NAMALWA (cell line): ENCODE data around the gene TRIL.

Source experiments
- DNase-seq: peaks from one replicate; pipeline ENCODE4 v3.0.0-alpha.2; 2015; ENCODE audit warnings: low spot score

Gene TRIL, protein sequence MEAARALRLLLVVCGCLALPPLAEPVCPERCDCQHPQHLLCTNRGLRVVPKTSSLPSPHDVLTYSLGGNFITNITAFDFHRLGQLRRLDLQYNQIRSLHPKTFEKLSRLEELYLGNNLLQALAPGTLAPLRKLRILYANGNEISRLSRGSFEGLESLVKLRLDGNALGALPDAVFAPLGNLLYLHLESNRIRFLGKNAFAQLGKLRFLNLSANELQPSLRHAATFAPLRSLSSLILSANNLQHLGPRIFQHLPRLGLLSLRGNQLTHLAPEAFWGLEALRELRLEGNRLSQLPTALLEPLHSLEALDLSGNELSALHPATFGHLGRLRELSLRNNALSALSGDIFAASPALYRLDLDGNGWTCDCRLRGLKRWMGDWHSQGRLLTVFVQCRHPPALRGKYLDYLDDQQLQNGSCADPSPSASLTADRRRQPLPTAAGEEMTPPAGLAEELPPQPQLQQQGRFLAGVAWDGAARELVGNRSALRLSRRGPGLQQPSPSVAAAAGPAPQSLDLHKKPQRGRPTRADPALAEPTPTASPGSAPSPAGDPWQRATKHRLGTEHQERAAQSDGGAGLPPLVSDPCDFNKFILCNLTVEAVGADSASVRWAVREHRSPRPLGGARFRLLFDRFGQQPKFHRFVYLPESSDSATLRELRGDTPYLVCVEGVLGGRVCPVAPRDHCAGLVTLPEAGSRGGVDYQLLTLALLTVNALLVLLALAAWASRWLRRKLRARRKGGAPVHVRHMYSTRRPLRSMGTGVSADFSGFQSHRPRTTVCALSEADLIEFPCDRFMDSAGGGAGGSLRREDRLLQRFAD

DNA sequence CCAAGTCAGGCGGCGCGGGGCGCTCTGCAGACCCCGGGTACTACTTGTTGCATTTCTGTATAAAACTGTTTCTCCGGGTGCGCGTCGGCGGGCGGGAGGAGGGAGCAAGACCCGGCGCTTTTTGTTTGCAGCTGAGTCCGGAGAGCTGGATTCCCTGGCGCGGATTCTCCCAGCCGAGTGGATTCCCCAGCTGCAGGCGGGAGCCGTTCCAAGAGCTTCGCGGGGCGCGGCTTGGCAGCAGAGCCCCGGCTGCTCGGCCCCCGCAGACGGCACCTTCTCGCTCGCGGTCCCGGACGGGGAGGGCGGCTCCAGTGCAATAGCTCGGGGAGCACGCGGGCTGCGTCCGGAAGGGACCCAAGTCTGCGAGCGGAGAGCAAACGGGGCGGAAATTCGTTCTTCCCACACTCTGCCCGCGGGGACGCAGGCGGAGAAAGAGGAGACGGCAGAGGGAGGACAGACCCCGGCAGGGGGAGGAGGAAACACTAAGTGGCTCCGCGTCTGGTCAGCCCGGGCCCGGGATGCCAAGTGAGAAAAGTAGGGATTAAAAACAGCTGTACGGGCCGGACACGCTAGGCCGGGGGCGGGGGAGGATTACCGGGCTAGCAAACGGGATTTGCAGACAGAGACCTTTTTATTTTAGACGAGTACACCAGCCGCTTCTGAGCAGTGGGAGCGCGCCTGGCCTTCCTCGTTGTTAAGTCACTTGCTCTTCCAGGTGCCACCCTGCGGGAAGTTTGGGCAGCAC lies at the start of gene TRIL:
Gene TRIL (minus strand): TSS at position 96 of the 745 bp plus-strand sequence. CDS start 284 bp downstream, outside the sequence.
- no peak for DNase-seq

DNA sequence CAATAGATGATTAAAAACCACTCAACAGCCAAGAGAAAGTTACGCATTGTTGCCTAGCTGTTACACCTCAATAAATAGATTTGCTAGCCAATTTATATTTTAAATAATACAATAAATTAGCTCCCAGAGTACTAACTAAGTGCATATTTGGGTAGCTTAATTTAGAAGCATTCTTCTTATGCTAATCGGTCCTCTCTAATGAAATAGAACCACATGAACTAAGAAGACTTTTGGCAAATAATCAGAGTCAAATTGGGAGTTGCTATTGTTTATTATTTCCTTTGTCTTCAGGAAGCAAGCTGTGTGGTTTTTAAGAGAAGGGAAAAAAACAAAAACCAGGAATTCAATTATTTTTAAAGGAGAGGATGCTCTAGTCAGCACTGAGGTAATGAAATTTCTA lies 49.0 kb upstream of the TRIL start:
- no peak for DNase-seq

DNA sequence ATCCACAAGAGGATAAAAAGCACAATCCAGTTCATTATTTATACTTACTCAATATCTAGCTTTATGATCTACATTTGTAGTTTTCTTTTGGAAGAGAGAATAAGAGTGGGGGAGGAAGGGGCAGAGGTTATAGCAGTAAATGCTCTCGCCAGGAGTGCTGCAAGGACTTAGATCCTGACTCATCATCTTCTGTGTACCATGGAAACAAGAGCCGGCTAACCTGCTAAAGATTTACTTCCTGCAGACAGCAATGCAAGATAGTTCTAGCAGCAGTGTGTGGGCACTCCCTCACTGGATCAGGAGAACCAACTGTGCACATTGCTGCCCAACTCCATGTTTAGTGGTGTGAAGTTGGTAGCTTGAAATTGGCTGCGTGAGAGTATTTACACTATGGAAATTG lies 47.7 kb upstream of the TRIL start:
- no peak for DNase-seq

DNA sequence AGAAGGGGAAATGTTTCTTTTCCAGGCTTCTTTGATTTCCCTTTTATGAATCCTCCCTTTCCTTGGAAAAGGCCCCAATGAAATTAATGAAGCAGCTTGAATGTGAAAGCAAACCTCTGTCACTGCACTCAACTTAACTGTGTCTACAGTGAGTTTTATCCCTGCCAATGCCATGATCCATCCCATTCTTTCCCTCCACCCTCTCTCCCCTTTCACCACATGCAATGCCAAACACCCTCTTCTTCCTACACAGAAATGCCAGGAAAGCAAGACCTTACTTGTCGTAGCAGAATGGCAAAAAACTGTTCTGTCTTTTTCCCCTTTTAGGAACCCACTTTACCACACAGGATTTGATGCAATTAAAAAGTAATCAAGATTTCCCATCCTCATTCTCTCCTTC lies 47.3 kb upstream of the TRIL start:
- DNase-seq = no peak

DNA sequence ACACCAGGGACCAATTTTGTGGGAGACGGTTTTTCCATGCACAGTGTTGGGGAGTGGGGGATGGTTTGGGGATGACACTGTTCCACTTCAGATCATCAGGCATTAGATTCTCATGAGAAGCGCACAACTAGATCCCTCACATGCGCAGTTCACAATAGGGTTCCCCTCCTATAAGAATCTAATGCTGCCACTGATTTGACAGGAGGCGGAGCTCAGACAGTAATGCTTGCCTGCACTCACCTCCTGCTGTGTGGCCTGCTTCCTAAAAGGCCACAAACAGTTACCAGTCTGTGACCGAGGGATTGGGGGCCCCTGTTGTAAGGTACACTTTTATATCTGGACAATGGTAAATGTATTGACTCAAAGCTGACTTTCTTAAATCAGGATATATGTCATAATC lies 45.6 kb upstream of the TRIL start:
- no peak for DNase-seq

DNA sequence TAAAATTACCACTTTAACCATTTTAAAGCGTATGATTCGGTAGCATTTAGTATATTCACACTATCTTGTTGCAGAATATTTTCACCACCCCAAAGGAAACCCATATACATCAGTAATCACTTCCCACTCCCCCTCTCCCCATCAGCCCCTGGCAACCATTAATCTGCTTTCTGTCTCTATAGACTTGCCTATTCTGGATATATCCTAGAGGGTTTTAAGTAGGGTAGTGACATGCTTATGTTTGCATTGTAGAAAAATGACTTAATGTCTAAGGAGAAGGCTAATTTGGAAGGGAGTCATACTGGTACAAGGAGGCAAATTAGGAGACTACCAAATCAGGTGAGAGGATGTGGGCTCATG lies 42.6 kb upstream of the TRIL start:
- DNase-seq = no peak

DNA sequence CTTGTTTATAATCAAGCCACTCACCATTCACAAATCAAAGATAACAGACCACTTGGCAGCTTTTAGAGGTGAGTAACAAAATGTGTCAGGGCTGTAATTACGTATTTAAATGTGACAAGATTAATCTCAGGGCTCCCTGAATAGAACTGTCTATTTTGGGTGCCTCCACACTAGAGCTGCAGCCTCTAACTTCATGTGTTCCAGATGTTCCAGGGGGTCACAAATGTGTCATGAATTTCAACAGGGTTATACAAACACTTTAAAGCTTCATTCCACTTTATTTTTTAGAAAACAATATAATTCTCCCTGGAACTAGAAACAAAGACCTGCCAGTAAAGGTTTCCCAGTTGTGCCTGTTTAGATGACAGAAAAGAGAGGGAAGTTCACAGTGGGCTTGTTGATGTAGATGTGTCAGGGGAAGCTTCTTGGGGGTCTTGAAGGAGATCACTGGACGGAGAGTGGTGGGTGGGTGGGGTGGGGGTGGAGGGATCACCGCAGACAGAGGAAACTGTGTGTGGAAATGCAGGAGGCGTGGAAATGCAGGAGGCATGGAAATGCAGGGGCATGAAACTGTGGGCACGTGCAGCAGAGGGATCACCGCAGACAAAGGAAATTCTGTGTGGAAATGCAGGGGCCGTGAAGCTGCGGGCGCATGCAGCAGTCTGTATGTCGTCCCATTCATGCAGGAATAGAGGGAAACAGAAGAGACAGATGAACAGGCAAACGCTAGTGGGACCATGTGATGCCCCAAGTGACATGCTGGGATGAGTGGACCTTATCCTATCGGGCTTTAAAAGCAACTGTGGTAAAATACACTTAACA lies 42.0 kb upstream of the TRIL start:
- no peak for DNase-seq

DNA sequence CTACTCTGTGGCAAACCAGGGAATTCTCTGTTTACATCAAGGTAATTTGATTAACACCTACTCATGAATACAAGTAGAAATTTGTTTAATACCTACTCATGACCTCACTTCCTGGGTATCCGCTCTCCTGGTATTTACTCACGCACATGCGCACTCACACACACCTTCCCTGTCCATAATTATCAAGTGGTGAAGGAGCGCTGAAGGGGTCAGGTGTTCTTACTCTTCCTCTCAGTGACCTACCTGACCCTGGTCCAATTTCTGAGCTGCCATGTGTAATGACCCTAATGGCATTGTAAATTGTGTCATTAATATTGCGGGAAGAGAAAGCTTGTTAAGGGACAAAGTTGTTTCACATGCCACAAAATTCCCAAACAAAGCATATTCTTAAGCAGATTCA lies 41.3 kb upstream of the TRIL start:
- no peak for DNase-seq

DNA sequence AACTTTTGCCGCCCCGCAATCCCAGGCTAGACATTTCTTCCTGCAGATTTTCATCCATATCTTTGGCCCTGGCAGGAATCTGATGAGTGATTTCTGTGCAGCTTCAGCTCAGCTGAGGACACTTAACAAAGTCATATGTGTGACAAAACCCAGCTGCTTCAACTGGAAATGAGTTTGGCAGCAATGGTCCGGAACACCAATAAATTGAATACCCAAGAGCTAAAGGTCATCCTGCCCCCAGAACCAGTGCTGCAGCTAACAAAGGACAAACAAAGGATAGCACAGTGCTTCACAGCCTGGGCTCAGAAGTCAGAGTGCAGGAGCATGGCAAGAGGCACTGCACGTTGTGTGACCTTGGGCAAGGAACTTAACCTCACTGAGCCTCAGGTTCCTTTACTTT lies 40.0 kb upstream of the TRIL start:
- DNase-seq = no peak

DNA sequence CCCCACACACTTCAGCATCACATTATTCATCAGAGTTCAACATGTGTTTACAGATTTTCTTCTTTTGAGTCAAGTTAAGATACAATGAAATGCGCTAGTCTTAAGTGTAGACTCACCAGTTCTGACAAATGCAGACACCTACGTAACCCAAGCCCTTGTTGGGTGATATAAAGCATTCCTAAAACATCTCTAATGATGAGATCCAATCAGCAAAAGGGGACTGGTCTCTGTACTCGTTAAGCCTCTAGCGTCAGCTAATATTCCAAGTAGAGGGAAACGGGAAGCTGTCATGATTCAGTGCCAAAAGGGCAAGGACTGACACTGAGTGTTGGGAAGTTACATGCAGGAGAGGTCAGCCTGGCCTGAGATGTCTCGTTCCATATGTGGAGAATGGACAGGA lies 38.7 kb upstream of the TRIL start:
- no peak for DNase-seq

DNA sequence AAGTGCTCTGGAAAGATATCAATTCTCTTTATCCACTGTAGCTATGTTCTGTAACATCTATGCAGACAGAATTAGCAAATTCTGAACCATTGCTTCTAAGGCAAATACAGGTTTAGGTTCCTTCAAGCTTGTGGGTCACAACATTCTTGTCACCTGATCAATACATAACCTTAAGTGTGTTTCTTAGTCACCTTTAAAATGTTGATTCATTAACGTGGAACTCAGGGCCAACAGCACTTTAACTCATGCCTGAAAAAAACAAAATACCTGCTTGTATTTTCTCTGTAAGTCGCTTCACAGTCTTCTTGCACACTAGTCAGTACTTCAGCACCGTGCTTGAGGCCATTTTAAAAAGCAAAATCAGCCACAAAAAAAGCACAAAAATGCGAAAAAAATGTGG lies 35.2 kb upstream of the TRIL start:
- no peak for DNase-seq

DNA sequence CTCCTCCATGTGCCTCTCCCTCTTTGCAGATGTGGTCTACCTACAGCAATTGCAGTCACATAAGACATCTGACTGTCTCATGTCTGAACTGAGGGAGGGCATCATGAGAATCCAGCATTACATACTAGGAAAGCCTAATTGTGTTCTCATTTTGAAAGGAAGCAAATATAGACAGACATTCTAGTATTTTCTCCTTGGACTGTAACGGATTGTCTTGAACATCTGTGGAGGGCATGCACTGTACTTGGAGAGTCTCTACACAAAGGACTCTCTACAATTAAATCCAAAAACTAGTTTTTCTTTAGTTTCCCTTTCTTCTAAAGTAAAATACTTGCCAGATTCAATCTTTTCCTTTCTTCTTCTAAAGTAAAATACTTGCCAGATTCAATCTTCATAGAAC lies 34.7 kb upstream of the TRIL start:
- no peak for DNase-seq

DNA sequence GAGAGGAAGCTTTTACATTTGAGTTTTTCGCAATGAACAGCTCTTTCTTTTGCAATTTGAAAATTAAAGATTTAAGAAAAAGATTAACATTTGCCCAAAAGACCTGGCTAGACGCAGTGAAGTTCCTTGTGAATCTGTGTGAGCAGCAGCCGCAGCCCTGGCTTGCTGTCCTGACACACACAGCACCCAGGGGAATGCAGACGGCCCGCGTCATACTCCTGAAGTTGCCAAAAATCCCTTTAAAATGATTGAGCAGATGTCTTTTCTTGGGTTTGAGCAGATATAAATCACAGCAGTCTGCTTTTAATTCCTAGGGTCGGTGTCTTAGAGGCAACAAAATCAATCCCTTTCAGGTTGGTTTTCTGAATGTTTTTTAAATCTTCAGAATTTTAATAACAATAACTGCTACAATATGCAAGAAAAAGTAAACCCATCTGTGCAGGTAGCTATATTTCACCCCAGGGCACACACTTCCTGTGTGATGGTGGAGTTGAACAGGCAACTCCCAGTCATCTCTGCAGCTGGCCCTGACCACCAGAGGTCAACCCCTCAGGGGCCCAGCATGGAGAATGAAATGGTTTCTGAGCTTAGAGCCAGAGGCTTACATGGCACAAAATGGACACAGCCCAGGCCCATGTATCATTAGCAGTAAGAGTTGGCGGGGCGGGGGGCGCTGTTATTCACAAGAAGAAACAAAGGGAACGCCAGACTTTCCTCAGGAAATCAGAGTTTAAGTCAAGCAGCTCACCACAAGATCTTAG lies 32.2 kb upstream of the TRIL start:
- no peak for DNase-seq

DNA sequence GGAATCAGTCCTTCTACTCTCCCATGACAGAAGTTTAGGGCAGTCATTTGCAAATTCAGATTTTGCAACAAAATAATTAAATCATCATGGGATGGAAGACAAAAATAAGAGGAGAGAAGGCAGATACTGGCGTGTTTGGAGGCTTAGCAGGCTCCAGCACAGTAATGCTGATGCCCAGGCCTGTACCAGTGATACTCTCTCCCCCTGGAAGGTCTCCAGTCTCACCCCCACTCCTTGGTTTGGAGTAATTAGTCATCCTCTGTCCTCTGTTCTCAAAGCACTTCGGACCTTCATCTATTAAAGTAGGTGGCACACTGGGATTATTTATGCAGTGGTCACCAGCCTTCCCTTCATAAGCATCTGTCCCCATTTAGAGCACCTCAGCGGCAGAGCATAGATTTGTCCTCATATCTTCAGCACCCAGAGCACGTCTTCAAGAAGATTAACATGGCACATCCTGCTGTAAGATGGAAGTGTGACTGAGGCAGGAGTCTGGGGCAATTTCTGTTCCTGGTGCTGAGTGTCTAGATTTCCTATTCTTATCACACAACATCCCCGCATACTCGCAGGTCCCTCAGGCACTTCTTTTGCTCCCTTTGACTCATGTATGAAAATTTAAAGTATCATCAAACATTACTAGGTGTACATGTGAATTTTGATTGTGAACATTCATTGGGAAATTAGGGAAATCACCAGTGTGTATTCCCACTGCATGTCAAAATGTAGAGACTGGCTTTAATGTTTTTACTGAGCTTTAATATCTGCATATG lies 31.3 kb upstream of the TRIL start:
- DNase-seq = no peak

DNA sequence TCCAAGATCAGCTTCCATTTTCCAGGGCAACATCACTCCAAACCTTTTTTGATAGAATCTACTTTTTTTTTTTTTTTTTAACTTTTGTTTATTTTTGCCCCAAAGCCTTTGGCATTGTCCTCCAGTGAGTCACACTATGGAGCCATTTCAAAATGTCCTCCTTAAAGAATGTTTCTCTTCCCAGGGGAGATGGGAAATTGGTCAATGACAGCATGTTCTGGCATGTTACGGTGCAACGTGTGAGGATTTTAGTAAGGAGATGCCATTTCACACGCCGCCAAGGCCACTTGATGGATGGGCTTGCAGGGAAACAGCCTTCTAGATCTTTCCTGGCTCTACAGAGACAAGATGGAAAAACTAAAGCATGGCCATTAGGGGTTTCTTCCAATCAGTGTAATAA lies 30.7 kb upstream of the TRIL start:
- no peak for DNase-seq

DNA sequence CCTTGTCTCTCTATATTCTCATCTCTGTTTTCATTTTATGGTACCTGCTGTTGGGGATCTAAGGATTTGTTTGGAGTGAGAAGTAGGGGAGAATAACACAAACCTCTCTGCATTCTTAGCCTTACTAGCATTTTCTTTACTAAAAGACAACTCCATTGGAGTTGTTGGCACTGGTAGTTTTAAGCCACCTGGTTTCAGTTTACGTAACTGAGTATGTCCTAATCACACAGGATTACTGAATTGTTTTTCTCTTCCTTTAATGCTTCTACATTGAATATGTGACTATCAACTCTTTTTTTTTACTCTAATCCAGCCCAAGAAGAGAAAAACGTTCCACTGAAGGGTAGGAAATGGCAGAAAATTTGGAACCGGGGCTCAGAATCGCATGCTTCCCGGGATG lies 30.0 kb upstream of the TRIL start:
- DNase-seq = no peak

DNA sequence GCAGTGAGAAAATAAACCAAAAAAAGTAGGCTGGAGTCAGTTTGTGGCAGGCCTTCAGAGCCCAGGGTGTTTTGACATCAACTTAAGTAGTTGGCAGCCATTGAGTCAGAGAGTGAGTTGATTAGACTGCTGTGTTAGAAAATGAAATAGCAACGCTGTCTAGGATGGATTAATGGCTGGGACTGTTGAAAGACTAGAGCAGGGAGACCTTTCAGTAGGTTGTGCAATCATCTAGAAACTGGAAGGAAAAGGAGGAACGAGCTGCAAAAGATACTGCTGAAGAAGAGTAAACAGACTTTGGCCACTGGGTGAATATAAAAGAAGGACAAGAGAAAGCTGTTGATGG lies 28.6 kb upstream of the TRIL start:
- DNase-seq = no peak

DNA sequence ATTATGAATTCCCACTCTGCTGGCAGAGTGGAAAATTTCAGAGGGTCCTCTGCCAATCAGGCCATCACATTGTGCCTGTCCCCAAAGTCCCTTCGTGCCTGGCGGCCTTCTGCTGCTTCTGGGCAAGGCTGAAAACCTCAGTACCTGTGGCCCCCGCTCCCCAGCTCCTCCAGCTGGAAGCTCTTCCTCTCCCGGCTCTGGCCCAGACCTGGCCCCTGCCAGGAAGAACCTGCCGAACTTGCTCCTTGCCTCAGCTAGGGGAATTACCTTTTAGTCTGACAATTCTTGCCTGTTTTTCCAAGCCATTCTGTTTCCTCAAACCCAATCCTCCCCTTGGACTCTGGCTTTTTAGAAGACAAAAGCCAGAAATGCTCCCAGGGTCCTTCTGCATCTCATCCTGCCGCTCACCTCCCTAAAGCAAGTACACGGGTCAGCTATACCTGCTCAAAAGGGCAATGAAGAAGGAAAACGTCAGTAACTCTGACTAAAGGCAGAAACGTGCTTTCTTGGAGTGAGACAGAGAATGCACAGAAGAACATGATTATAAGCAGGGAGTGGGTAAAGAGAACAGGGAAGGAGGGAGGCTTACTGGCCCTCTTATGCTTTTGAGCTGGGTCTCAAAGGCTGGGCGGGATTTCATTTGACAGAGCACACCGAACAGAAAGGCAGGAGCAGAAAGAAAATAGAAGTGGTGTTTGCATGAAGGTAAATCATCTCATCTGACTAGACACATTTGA lies 28.1 kb upstream of the TRIL start:
- no peak for DNase-seq

DNA sequence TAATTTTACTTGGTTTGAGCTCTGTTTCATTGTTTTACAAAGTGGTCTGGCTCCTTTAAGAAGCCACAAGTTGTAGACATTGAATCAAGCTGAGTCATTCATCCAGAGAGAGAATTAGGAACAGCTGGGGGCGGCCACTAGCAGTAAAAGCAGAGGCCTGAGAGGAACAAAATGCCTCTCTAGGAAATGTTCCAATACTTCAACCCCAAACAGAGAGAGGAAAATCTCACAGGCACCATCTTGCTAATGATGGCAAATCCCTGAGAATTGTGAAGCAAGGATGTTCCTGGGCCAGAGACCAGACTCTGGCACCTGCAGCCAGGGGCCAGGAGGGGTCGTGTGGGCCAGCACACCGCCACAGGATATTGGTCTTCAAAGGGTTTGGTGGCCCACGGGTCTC lies 26.5 kb upstream of the TRIL start:
- no peak for DNase-seq

DNA sequence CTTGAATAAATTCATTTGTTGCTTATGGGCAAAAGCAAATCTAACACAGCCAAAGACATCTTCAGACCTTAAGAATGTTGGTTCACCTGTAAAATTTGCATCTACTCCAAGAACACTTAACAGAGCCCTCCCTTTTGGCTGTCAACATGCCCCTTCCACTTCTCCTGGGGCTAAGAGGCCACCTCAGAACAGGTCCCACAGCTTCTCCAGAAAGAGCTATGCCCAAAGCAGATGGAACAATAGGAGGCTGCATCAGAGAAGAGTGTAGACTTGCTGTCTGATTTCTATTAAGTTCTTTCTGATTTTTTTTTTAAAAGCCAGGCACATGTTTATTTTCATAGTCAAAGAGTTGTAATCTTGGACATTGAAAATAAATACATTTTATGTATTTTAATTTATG lies 26.1 kb upstream of the TRIL start:
- DNase-seq = no peak
